HG02938 (cell line): ENCODE data around the gene ZDBF2.
"Not testable (repeated sequence)": the region's sequence is repeated elsewhere in the genome, so short reads cannot be mapped to it uniquely, and the experiment has no call there.

ENCODE experiments used
- ATAC-seq: cut with Tn5 transposase; IDR thresholded peaks from one replicate; pipeline ENCODE4 v1.9.1; 2021; ENCODE audit warnings: mild to moderate bottlenecking, moderate library complexity; ENCODE audit not compliant: unreplicated experiment

ZDBF2 gene

GRCh38 chr2:206323033-206323432 lies 48.6 kb downstream of the ZDBF2 start:
- no peak for ATAC-seq

- ATAC-seq = no peak
Measured at GRCh38 chr2:206323486-206323885, 49.0 kb downstream of the ZDBF2 start.

GRCh38 chr2:206324869-206325268 lies 50.4 kb downstream of the ZDBF2 start:
- ATAC-seq = no peak

GRCh38 chr2:206328974-206329373 lies 54.5 kb downstream of the ZDBF2 start:
- no peak for ATAC-seq

GRCh38 chr2:206336861-206337260 lies 62.4 kb downstream of the ZDBF2 start:
- ATAC-seq = no peak

GRCh38 chr2:206337956-206338355 lies 63.5 kb downstream of the ZDBF2 start:
- ATAC-seq = no peak

GRCh38 chr2:206341396-206341795 lies 66.9 kb downstream of the ZDBF2 start:
- no peak for ATAC-seq

- ATAC-seq = no peak
Measured at GRCh38 chr2:206343144-206343543, 68.7 kb downstream of the ZDBF2 start.

- no peak for ATAC-seq
Measured at GRCh38 chr2:206343816-206344215, 69.4 kb downstream of the ZDBF2 start.

- ATAC-seq = no peak
Measured at GRCh38 chr2:206345606-206346005, 71.1 kb downstream of the ZDBF2 start.

GRCh38 chr2:206349375-206349774 lies 74.9 kb downstream of the ZDBF2 start:
- ATAC-seq = no peak

GRCh38 chr2:206352571-206352970 lies 78.1 kb downstream of the ZDBF2 start:
- ATAC-seq = no peak

GRCh38 chr2:206353685-206354084 lies 79.2 kb downstream of the ZDBF2 start:
- no peak for ATAC-seq

- ATAC-seq = no peak
Measured at GRCh38 chr2:206354129-206354528, 79.7 kb downstream of the ZDBF2 start.

GRCh38 chr2:206356840-206357239 lies 82.4 kb downstream of the ZDBF2 start:
- ATAC-seq = not testable (repeated sequence)

GRCh38 chr2:206360840-206361239 lies 86.4 kb downstream of the ZDBF2 start:
- ATAC-seq = not testable (repeated sequence)

GRCh38 chr2:206361407-206362045 lies 87.1 kb downstream of the ZDBF2 start:
- peak; percentile 70 for ATAC-seq
